Measurements from ENCODE around the gene ZBTB2. TPM values are rescaled to one million over a fixed set of nuclear protein-coding genes. Genes with fewer than 3 reads are reported as not detected.

The ZBTB2 gene
- total RNA-seq, 1 experiment from 2014 or later, result 31.4 TPM

GRCh38 chr6:151434369-151434768 lies 43.0 kb upstream of the ZBTB2 start:
- Histone ChIP-seq H2AK5ac (ENCODE audit: insufficient read length, low read length) (no peak overlapping the region), H3K79me2 (ENCODE audit: insufficient read depth, low read length) (no peaks in the 10 kb centered on the region), H2BK12ac (ENCODE audit: insufficient read length, low read depth, low read length) (no peak overlapping the region), H3T11ph (ENCODE audit: low read length) (no peak overlapping the region), H4K8ac (replicated peaks; ENCODE audit: insufficient read length, low read depth, low read length) (no peak overlapping the region), H3K14ac (ENCODE audit: insufficient read depth, low read length) (no peak overlapping the region), H3K56ac (ENCODE audit: insufficient read length, low read depth, low read length) (no peak overlapping the region), H3K79me1 (ENCODE audit: insufficient read depth, low read depth, low read length, poor library complexity, severe bottlenecking) (no peaks in the 10 kb centered on the region), H3K4me1 (ENCODE audit: insufficient read depth, low read length) (no peaks in the 10 kb centered on the region), H3K23me2 (ENCODE audit: insufficient read length, low read depth, low read length, poor library complexity, severe bottlenecking) (no peaks in the 10 kb centered on the region), H3K9ac (ENCODE audit: extremely low read depth, insufficient read length, low read length) (no peak overlapping the region), H4K91ac (ENCODE audit: insufficient read length, low read depth, low read length) (no peak overlapping the region), H3K27ac (ENCODE audit: insufficient read length, low read depth, low read length) (no peak overlapping the region), H3K27me3 (ENCODE audit: insufficient read depth, low read length) (no peaks in the 10 kb centered on the region), H2BK120ac (ENCODE audit: low read depth, low read length, poor library complexity, severe bottlenecking) (no peak overlapping the region), H4K20me1 (ENCODE audit: control insufficient read depth, insufficient read depth, insufficient read length) (no peaks in the 10 kb centered on the region), H2BK15ac (ENCODE audit: low read depth, low read length) (no peak overlapping the region), H2BK20ac (ENCODE audit: low read depth, low read length, poor library complexity, severe bottlenecking) (no peak overlapping the region), H3K9me3 (ENCODE audit: control insufficient read depth, low read depth, low read length) (no peaks in the 10 kb centered on the region), H3K18ac (ENCODE audit: insufficient read length, low read depth, low read length) (no peak overlapping the region), H3K4ac (ENCODE audit: low read depth, low read length) (no peak overlapping the region), H4K5ac (ENCODE audit: insufficient read length, low read depth, low read length) (no peak overlapping the region), H3K4me2 (ENCODE audit: insufficient read depth, insufficient read length, low read length) (no peak overlapping the region), H3K23ac (ENCODE audit: insufficient read length, low read depth, low read length) (no peak overlapping the region), H2BK5ac (ENCODE audit: insufficient read length, low read length) (no peak overlapping the region), H2AFZ (ENCODE audit: low read length) (no peak overlapping the region)
- no CpG with 5 or more reads among the region's 2 CpGs for WGBS (ENCODE audit: extremely low coverage, insufficient read length, low lambda C conversion rate)
- H3K4me1 Mint-ChIP-seq, result 0 out of 4 replicates have a peak, but pooled peaks cover 0 to 3% of the 10 kb centered on the region in 2 experiments
- peak overlapping the region in 1 of 3 experiments; percentile 39; a peak in 1 of 7 replicates for H3K27ac Mint-ChIP-seq
- no peak for TF ChIP-seq CTCF (conservative IDR thresholded peaks at IDR 0.05)
- no peak overlapping the region for H3K4me3 Mint-ChIP-seq
- no peaks in the 10 kb centered on the region for H3K27me3 Mint-ChIP-seq (ENCODE audit: low read depth)
- H3K9me3 Mint-ChIP-seq, result no peaks in the 10 kb centered on the region
- DNase-seq, result no peak
- peaks cover 9 to 66% (median 26%) of the 10 kb centered on the region in 3 experiments; a peak in 6 of 7 replicates for H3K36me3 Mint-ChIP-seq (ENCODE audit: insufficient read depth in 1 of 3, low read depth in 3 of 3)
